Loucy (cell line): ENCODE results near the gene MUC3A.

Experiments used
- H2AFZ ChIP-seq: fragments of 200-600 bp; sonication (generic); 2 replicates; pipeline ENCODE4 v1.6.0; 2016; ENCODE audit warnings: antibody characterized with exemption, mild to moderate bottlenecking, low read length, moderate library complexity
- H3F3A ChIP-seq: fragments of 200-600 bp; 2 replicates; pipeline ENCODE4 v1.6.0; 2016; ENCODE audit warnings: antibody characterized with exemption, low read depth, mild to moderate bottlenecking
- H3K27me3 ChIP-seq: fragments of 200-600 bp; sonication (generic); 2 replicates; pipeline ENCODE4 v1.6.1; 2014; ENCODE audit warnings: low read length, mild to moderate bottlenecking; ENCODE audit not compliant: insufficient read depth, poor library complexity, severe bottlenecking
- H3K36me3 ChIP-seq: fragments of 200-600 bp; sonication (generic); 2 replicates; pipeline ENCODE4 v1.6.1; 2016; ENCODE audit warnings: low read length; ENCODE audit not compliant: insufficient read depth
- H3K4me1 ChIP-seq: fragments of 200-600 bp; sonication (generic); 2 replicates; pipeline ENCODE4 v1.5.1; 2014; ENCODE audit warnings: low read length, mild to moderate bottlenecking; ENCODE audit not compliant: insufficient read depth, poor library complexity, severe bottlenecking
- H3K4me2 ChIP-seq: fragments of 200-600 bp; sonication (generic); 2 replicates; pipeline ENCODE4 v1.6.0; 2014; ENCODE audit warnings: antibody characterized with exemption, low read length, low read depth, mild to moderate bottlenecking; ENCODE audit not compliant: poor library complexity, severe bottlenecking
- H3K4me3 ChIP-seq: fragments of 200-600 bp; sonication (generic); 2 replicates; pipeline ENCODE4 v1.5.1; 2014; ENCODE audit warnings: low read length, mild to moderate bottlenecking, mixed read lengths; ENCODE audit not compliant: poor library complexity, severe bottlenecking
- H3K79me2 ChIP-seq: fragments of 200-600 bp; sonication (generic); 2 replicates; pipeline ENCODE4 v1.6.1; 2014; ENCODE audit warnings: low read length; ENCODE audit not compliant: insufficient read depth
- H3K9ac ChIP-seq: fragments of 200-600 bp; sonication (generic); 2 replicates; pipeline ENCODE4 v1.6.0; 2014; ENCODE audit warnings: mild to moderate bottlenecking, low read depth, low read length, moderate library complexity; ENCODE audit not compliant: poor library complexity, severe bottlenecking
- H3K9me2 ChIP-seq: fragments of 200-600 bp; sonication (generic); replicated peaks from 2 replicates; pipeline ENCODE4 v1.6.1; 2016; ENCODE audit warnings: low read depth, low read length, mixed read lengths
- H3K9me3 ChIP-seq: fragments of 200-600 bp; sonication (generic); 2 replicates; pipeline ENCODE4 v1.6.1; 2014; ENCODE audit warnings: mild to moderate bottlenecking, antibody characterized with exemption, low read length, low read depth; ENCODE audit not compliant: insufficient read depth
- H4K20me1 ChIP-seq: fragments of 200-600 bp; sonication (generic); 2 replicates; pipeline ENCODE4 v1.6.0; 2014; ENCODE audit warnings: antibody characterized with exemption, low read length, mild to moderate bottlenecking; ENCODE audit not compliant: insufficient read depth, poor library complexity, severe bottlenecking
- EZH2phosphoT487 ChIP-seq: fragments of 200-600 bp; IDR thresholded peaks from 2 replicates; pipeline ENCODE4 v1.6.1; 2018; ENCODE audit warnings: antibody characterized with exemption, mild to moderate bottlenecking, moderate library complexity, borderline replicate concordance
- TF ChIP-seq, protein P1 (sequence below): fragments of 200-600 bp; sonication (generic); conservative IDR thresholded peaks from 2 replicates; pipeline ENCODE4 v1.5.1; 2014; ENCODE audit warnings: mild to moderate bottlenecking, antibody characterized with exemption, low read length

Gene MUC3A

DNA sequence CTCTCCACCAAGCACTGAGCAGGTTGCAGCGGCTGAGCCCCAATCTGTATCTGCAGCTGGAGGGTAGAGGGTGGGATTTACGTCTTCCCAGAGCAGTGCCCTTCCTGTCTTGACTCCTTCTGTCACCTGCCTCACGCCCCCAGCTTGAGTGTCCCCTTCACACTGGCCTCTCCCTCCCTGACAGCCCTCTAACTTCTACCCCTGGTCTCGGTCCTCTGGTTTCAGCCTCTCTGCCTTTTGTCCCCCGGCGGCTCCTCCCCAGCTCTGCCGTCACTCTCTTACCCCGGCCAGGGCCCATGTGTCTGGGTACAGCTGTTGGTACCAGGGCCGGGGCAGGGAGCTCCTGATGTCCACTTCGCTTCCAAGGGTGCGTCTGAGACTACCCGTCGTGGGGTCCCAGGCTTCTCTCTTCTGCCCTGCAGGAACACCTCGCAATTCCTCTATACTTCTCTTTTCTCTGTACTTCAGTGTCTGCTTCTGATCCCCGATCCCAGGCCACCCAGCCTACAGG is 654 bp downstream of the MUC3A start:
- no peaks in the 10 kb centered on the region for H4K20me1 ChIP-seq
- H3K9me2 ChIP-seq, result no peaks in the 10 kb centered on the region
- no peak overlapping the region for H3K4me3 ChIP-seq
- H3K9me3 ChIP-seq, result no peaks in the 10 kb centered on the region
- H2AFZ ChIP-seq, result no peak overlapping the region
- H3K79me2 ChIP-seq, result no peaks in the 10 kb centered on the region
- no peak overlapping the region for H3K9ac ChIP-seq
- TF ChIP-seq, protein P1, sequence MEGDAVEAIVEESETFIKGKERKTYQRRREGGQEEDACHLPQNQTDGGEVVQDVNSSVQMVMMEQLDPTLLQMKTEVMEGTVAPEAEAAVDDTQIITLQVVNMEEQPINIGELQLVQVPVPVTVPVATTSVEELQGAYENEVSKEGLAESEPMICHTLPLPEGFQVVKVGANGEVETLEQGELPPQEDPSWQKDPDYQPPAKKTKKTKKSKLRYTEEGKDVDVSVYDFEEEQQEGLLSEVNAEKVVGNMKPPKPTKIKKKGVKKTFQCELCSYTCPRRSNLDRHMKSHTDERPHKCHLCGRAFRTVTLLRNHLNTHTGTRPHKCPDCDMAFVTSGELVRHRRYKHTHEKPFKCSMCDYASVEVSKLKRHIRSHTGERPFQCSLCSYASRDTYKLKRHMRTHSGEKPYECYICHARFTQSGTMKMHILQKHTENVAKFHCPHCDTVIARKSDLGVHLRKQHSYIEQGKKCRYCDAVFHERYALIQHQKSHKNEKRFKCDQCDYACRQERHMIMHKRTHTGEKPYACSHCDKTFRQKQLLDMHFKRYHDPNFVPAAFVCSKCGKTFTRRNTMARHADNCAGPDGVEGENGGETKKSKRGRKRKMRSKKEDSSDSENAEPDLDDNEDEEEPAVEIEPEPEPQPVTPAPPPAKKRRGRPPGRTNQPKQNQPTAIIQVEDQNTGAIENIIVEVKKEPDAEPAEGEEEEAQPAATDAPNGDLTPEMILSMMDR, result no peak
- no peak for TF ChIP-seq EZH2phosphoT487
- H3K4me1 ChIP-seq, result no peaks in the 10 kb centered on the region
- H3K36me3 ChIP-seq, result no peaks in the 10 kb centered on the region
- no peaks in the 10 kb centered on the region for H3F3A ChIP-seq
- H3K27me3 ChIP-seq, result no peaks in the 10 kb centered on the region
- H3K4me2 ChIP-seq, result no peak overlapping the region

DNA sequence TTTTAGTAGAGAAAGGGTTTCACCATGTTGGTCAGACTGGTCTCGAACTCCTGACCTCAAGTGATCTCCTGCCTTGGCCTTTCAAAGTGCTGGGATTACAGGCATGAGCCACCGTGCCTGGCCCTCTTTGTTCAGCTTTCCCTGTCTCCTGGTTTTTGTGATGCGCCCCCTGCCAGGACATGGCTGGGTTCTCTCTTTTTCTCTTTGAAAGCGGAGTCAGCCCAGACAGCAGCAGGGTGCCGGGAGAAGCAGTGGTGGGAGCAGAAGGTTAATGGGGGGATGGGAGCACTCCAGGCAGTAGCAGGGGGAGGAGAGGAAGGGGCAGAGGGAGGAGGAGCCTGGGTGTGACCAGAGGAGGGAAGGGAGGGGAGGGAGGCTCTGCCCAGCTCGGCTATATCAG is 1.8 kb downstream of the MUC3A start:
- Histone ChIP-seq H3K9me2 (no peaks in the 10 kb centered on the region), H3K27me3 (no peaks in the 10 kb centered on the region), H2AFZ (no peak overlapping the region), H3F3A (no peaks in the 10 kb centered on the region), H3K9ac (no peak overlapping the region), H3K79me2 (no peaks in the 10 kb centered on the region), H3K4me3 (no peak overlapping the region), H4K20me1 (no peaks in the 10 kb centered on the region), H3K4me2 (no peak overlapping the region), H3K36me3 (no peaks in the 10 kb centered on the region), H3K4me1 (no peaks in the 10 kb centered on the region), H3K9me3 (no peaks in the 10 kb centered on the region)
- TF ChIP-seq, protein P1, result no peak
- TF ChIP-seq EZH2phosphoT487, result no peak

DNA sequence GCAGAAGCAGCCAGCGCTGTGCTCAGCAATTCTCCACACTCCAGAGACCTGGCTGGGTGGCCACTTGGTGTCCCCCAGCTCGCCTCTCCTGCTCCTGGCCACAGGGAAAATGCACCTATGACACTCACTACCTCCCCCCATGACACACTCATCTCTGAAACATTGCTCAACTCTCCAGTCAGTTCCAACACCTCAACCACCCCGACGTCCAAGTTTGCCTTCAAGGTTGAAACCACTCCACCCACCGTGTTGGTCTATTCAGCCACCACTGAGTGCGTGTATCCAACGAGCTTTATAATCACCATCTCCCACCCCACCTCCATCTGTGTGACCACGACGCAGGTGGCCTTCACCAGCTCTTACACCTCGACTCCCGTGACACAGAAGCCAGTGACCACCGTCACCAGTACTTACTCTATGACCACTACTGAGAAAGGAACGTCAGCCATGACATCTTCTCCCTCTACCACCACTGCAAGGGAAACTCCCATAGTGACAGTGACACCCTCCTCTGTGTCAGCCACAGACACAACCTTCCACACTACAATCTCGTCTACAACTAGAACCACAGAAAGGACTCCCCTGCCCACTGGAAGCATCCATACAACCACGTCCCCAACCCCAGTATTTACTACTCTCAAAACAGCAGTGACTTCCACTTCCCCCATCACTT is 2.7 kb downstream of the MUC3A start:
- H2AFZ ChIP-seq, result no peak overlapping the region
- no peaks in the 10 kb centered on the region for H3K27me3 ChIP-seq
- no peaks in the 10 kb centered on the region for H3K4me1 ChIP-seq
- no peaks in the 10 kb centered on the region for H3K79me2 ChIP-seq
- no peaks in the 10 kb centered on the region for H3K36me3 ChIP-seq
- H3K4me3 ChIP-seq, result no peak overlapping the region
- no peaks in the 10 kb centered on the region for H4K20me1 ChIP-seq
- H3K9ac ChIP-seq, result no peak overlapping the region
- no peak overlapping the region for H3K4me2 ChIP-seq
- TF ChIP-seq, protein P1, result no peak
- no peak for TF ChIP-seq EZH2phosphoT487
- no peaks in the 10 kb centered on the region for H3K9me2 ChIP-seq
- no peaks in the 10 kb centered on the region for H3F3A ChIP-seq
- no peaks in the 10 kb centered on the region for H3K9me3 ChIP-seq
